Liver (tissue), 3 donors: ENCODE data around the gene NWD2.

Experiments
- EGR1 ChIP-seq, 2 donors: IDR thresholded peaks; 2 replicates each; pipeline ENCODE4 v1.6.1; 2016 to 2018; ENCODE audit warnings: antibody characterized with exemption in 2 of 2, low read depth in 2 of 2
- TF ChIP-seq, protein P1 (sequence below): fragments of 150-350 bp; IDR thresholded peaks from 2 replicates; pipeline ENCODE4 v1.5.1; 2017; ENCODE audit warnings: improper control_type of control experiment, low read depth, low read length; ENCODE audit not compliant: missing input control
- donor health status: healthy.
- donor health status: healthy.

DNA sequence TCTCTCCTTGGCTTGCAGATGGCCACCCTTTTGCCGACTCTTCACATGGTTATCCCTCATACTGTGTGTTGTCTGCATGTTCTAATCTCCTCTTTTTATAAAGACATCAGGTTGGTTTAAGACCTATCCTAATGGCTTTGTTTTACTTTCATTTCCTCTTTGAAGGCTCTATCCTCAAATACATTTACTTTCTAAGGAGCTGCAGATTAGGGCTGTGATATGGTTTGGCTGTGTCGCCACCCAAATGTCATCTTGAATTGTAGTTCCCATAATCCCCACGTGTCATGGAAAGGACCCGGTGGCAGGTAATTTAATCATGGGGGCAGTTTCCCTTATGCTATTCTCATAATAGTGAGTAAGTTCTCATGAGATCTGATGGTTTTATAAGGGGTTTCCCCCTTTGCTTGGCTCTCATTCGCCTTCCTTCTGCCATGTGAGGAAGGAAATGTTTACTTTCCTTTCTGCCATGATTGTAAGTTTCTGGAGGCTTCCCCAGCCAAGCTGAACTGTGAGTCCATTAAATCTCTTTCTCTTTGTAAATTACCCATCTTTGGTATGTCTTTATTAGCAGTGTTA, 237.1 kb downstream of the NWD2 start:
- TF ChIP-seq, protein P1, sequence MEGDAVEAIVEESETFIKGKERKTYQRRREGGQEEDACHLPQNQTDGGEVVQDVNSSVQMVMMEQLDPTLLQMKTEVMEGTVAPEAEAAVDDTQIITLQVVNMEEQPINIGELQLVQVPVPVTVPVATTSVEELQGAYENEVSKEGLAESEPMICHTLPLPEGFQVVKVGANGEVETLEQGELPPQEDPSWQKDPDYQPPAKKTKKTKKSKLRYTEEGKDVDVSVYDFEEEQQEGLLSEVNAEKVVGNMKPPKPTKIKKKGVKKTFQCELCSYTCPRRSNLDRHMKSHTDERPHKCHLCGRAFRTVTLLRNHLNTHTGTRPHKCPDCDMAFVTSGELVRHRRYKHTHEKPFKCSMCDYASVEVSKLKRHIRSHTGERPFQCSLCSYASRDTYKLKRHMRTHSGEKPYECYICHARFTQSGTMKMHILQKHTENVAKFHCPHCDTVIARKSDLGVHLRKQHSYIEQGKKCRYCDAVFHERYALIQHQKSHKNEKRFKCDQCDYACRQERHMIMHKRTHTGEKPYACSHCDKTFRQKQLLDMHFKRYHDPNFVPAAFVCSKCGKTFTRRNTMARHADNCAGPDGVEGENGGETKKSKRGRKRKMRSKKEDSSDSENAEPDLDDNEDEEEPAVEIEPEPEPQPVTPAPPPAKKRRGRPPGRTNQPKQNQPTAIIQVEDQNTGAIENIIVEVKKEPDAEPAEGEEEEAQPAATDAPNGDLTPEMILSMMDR: no peak
- TF ChIP-seq EGR1 (IDR thresholded peaks at IDR 0.05; ENCODE audit: low read depth in 2 of 2): no peak
